HepG2 (cell line): ENCODE results near the gene EPO. TPM values are rescaled to one million over a fixed set of nuclear protein-coding genes. Genes with fewer than 3 reads are reported as not detected.
A peak's percentile ranks its signal among the peaks of the same experiment; 100 is the strongest.

Source experiments
- AKNA ChIP-seq: sonication (generic); formaldehyde crosslinking; IDR thresholded peaks from 2 replicates; pipeline ENCODE4 v1.4.0; 2020; ENCODE audit warnings: missing genetic modification reagents, borderline replicate concordance
- CREB1 ChIP-seq, 2 experiments: fragments of 450-650 bp in 1 of 2; IDR thresholded peaks; 2 replicates each; pipeline ENCODE4 v1.6.1; 2016 to 2017; ENCODE audit warnings: control low read depth in 1 of 2, mild to moderate bottlenecking in 1 of 2, missing compliant biosample characterization in 1 of 2, missing genetic modification characterization in 1 of 2
- HNF1B ChIP-seq: sonication (generic); formaldehyde crosslinking; IDR thresholded peaks from 2 replicates; pipeline ENCODE4 v1.5.1; 2020; ENCODE audit warnings: mild to moderate bottlenecking, moderate library complexity, missing genetic modification reagents
- NCOA1 ChIP-seq: sonication (generic); formaldehyde crosslinking; IDR thresholded peaks from 2 replicates; pipeline ENCODE4 v1.9.0; 2021; ENCODE audit warnings: missing genetic modification reagents
- RORA ChIP-seq: sonication (generic); formaldehyde crosslinking; IDR thresholded peaks from 2 replicates; pipeline ENCODE4 v1.5.0; 2020; ENCODE audit warnings: mild to moderate bottlenecking, missing genetic modification reagents, moderate library complexity
- SOX6 ChIP-seq, 2 experiments: fragments of 450-650 bp in 1 of 2; sonication (generic) in 1 of 2; formaldehyde crosslinking in 1 of 2; IDR thresholded peaks; 2 replicates each; pipeline versions ENCODE4 v1.4.0 to v1.6.1; 2017 to 2020; ENCODE audit warnings: antibody characterized with exemption in 1 of 2, mild to moderate bottlenecking in 1 of 2, missing genetic modification reagents in 1 of 2
- STAT5B ChIP-seq: sonication (generic); formaldehyde crosslinking; IDR thresholded peaks from 2 replicates; pipeline ENCODE4 v1.4.0; 2020; ENCODE audit warnings: missing genetic modification reagents
- TFAP4 ChIP-seq: sonication (generic); IDR thresholded peaks from 2 replicates; pipeline ENCODE4 v1.6.1; 2016; ENCODE audit warnings: low read depth, borderline replicate concordance
- ZNF260 ChIP-seq: sonication (generic); formaldehyde crosslinking; IDR thresholded peaks from 2 replicates; pipeline ENCODE4 v1.4.0; 2020; ENCODE audit warnings: missing genetic modification reagents, low read depth, mild to moderate bottlenecking, borderline replicate concordance
- ZNF335 ChIP-seq: sonication (generic); formaldehyde crosslinking; IDR thresholded peaks from 2 replicates; pipeline ENCODE4 v1.4.0; 2020; ENCODE audit warnings: missing genetic modification reagents
- ZNF646 ChIP-seq: sonication (generic); formaldehyde crosslinking; IDR thresholded peaks from 2 replicates; pipeline ENCODE4 v1.9.0; 2021; ENCODE audit warnings: mild to moderate bottlenecking, missing genetic modification reagents
- ZNF75D ChIP-seq: sonication (generic); formaldehyde crosslinking; IDR thresholded peaks from 2 replicates; pipeline ENCODE4 v1.8.1; 2023; ENCODE audit warnings: missing genetic modification reagents, mild to moderate bottlenecking, borderline replicate concordance
- ZNF781 ChIP-seq: sonication (generic); formaldehyde crosslinking; IDR thresholded peaks from 2 replicates; pipeline ENCODE4 v1.5.1; 2020; ENCODE audit warnings: borderline replicate concordance, mild to moderate bottlenecking, missing genetic modification reagents; ENCODE audit errors: not compliant biosample characterization
- polyA plus RNA-seq, 8 experiments: library from polyadenylated mRNA; depleted of rRNA in 3 of 8; stranded (reverse) in 7 of 8; unstranded in 1 of 8; fragments of >200 nt; fragmentation: Illumina TruSeq in 4 of 8; extraction: Trizol in 4 of 8; gene quantifications; 2 replicates each; pipeline versions ENCODE4 v1.2.1 to v1.2.3, GENCODE V29; 2011 to 2016; ENCODE audit warnings: low read depth in 4 of 8, missing spikeins in 1 of 8, mixed read lengths in 1 of 8; ENCODE audit not compliant: insufficient read depth in 1 of 8
- total RNA-seq, 5 experiments: library from RNA; depleted of rRNA; stranded (reverse); fragments of >200 nt; fragmentation: Illumina TruSeq; extraction: Trizol; gene quantifications; 2 replicates each; pipeline ENCODE4 v1.2.3, GENCODE V29; 2016; ENCODE audit warnings: low read depth in 1 of 5

EPO gene
- total and polyA plus RNA-seq, 2 of the 13 experiments (the other 11 are each of a cell fraction or from before 2014, with no cell fraction given), result 10.3 to 25.7 TPM

GRCh38 chr7:100691676-100692577 is 28.3 kb upstream of the EPO start (continued):
- TF ChIP-seq ZNF646 (CRISPR knock-in tag) (no peak), TFAP4 (no peak), AKNA (no peak), SOX6 (IDR thresholded peaks at IDR 0.05) (no peak), SOX6 (CRISPR knock-in tag; IDR thresholded peaks at IDR 0.05) (no peak), STAT5B (no peak), ZNF75D (CRISPR knock-in tag) (no peak), ZNF781 (peak; percentile 39), CREB1 (IDR thresholded peaks at IDR 0.05) (no peak), CREB1 (CRISPR knock-in tag; IDR thresholded peaks at IDR 0.05) (no peak), NCOA1 (CRISPR knock-in tag) (no peak), HNF1B (CRISPR knock-in tag) (peak; percentile 56; the same call in 1 of the 2 replicates), RORA (CRISPR knock-in tag) (no peak), ZNF335 (CRISPR knock-in tag) (no peak), ZNF260 (CRISPR knock-in tag) (no peak)
